ENCODE results near the gene ARHGEF11. TPM values are rescaled to one million over a fixed set of nuclear protein-coding genes. Genes with fewer than 3 reads are reported as not detected.

ARHGEF11 gene
- total and polyA plus RNA-seq, 9 of the 15 experiments (the other 6 are each of a cell fraction or from before 2014, with no cell fraction given) = 0.14 to 15.5 (median 9.0) TPM

DNA sequence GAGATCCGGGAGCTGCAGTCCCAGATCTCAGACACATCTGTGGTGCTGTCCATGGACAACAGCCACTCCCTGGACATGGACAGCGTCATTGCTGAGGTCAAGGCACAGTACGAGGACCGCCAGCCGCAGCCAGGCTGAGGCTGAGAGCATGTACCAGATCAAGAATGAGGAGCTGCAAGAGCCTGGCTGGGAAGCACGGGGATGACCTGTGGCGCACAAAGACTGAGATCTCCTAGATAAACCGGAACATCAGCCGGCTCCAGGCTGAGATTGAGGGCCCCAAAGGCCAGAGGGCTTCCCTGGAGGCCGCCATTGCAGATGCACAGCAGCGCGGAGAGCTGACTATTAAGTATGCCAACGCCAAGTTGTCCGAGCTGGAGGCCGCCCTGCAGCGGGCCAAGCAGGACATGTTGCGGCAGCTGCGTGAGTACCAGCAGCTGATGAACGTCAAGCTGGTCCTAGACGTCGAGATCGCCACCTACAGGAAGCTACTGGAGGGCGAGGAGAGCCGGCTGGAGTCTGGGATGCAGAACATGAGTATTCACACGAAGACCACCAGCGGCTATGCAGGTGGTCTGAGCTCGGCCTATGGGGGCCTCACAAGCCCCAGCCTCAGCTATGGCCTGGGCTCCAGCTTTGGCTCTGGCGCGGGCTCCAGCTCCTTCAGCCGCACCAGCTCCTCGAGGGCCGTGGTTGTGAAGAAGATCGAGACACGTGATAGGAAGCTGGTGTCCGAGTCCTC is 28.6 kb upstream of the ARHGEF11 start (continued):
- TF ChIP-seq, protein P1, sequence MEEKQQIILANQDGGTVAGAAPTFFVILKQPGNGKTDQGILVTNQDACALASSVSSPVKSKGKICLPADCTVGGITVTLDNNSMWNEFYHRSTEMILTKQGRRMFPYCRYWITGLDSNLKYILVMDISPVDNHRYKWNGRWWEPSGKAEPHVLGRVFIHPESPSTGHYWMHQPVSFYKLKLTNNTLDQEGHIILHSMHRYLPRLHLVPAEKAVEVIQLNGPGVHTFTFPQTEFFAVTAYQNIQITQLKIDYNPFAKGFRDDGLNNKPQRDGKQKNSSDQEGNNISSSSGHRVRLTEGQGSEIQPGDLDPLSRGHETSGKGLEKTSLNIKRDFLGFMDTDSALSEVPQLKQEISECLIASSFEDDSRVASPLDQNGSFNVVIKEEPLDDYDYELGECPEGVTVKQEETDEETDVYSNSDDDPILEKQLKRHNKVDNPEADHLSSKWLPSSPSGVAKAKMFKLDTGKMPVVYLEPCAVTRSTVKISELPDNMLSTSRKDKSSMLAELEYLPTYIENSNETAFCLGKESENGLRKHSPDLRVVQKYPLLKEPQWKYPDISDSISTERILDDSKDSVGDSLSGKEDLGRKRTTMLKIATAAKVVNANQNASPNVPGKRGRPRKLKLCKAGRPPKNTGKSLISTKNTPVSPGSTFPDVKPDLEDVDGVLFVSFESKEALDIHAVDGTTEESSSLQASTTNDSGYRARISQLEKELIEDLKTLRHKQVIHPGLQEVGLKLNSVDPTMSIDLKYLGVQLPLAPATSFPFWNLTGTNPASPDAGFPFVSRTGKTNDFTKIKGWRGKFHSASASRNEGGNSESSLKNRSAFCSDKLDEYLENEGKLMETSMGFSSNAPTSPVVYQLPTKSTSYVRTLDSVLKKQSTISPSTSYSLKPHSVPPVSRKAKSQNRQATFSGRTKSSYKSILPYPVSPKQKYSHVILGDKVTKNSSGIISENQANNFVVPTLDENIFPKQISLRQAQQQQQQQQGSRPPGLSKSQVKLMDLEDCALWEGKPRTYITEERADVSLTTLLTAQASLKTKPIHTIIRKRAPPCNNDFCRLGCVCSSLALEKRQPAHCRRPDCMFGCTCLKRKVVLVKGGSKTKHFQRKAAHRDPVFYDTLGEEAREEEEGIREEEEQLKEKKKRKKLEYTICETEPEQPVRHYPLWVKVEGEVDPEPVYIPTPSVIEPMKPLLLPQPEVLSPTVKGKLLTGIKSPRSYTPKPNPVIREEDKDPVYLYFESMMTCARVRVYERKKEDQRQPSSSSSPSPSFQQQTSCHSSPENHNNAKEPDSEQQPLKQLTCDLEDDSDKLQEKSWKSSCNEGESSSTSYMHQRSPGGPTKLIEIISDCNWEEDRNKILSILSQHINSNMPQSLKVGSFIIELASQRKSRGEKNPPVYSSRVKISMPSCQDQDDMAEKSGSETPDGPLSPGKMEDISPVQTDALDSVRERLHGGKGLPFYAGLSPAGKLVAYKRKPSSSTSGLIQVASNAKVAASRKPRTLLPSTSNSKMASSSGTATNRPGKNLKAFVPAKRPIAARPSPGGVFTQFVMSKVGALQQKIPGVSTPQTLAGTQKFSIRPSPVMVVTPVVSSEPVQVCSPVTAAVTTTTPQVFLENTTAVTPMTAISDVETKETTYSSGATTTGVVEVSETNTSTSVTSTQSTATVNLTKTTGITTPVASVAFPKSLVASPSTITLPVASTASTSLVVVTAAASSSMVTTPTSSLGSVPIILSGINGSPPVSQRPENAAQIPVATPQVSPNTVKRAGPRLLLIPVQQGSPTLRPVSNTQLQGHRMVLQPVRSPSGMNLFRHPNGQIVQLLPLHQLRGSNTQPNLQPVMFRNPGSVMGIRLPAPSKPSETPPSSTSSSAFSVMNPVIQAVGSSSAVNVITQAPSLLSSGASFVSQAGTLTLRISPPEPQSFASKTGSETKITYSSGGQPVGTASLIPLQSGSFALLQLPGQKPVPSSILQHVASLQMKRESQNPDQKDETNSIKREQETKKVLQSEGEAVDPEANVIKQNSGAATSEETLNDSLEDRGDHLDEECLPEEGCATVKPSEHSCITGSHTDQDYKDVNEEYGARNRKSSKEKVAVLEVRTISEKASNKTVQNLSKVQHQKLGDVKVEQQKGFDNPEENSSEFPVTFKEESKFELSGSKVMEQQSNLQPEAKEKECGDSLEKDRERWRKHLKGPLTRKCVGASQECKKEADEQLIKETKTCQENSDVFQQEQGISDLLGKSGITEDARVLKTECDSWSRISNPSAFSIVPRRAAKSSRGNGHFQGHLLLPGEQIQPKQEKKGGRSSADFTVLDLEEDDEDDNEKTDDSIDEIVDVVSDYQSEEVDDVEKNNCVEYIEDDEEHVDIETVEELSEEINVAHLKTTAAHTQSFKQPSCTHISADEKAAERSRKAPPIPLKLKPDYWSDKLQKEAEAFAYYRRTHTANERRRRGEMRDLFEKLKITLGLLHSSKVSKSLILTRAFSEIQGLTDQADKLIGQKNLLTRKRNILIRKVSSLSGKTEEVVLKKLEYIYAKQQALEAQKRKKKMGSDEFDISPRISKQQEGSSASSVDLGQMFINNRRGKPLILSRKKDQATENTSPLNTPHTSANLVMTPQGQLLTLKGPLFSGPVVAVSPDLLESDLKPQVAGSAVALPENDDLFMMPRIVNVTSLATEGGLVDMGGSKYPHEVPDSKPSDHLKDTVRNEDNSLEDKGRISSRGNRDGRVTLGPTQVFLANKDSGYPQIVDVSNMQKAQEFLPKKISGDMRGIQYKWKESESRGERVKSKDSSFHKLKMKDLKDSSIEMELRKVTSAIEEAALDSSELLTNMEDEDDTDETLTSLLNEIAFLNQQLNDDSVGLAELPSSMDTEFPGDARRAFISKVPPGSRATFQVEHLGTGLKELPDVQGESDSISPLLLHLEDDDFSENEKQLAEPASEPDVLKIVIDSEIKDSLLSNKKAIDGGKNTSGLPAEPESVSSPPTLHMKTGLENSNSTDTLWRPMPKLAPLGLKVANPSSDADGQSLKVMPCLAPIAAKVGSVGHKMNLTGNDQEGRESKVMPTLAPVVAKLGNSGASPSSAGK (IDR thresholded peaks at IDR 0.05) = peak; percentile 84
- TF ChIP-seq, protein P2, sequence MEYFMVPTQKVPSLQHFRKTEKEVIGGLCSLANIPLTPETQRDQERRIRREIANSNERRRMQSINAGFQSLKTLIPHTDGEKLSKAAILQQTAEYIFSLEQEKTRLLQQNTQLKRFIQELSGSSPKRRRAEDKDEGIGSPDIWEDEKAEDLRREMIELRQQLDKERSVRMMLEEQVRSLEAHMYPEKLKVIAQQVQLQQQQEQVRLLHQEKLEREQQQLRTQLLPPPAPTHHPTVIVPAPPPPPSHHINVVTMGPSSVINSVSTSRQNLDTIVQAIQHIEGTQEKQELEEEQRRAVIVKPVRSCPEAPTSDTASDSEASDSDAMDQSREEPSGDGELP (CRISPR knock-in tag; IDR thresholded peaks at IDR 0.05; ENCODE audit: borderline replicate concordance) = peak; percentile 97
- TF ChIP-seq ATF7 (IDR thresholded peaks at IDR 0.05) (peak; percentile 45), RCOR1 (IDR thresholded peaks at IDR 0.05; ENCODE audit: borderline replicate concordance in 1 of 2, low read depth in 2 of 2, low read length in 2 of 2) (peak in 1 of 2 experiments; percentile 69; a peak in 2 of 4 replicates), ZNF507 (tag; conservative IDR thresholded peaks at IDR 0.05) (no peak), ZFPM2 (CRISPR knock-in tag; IDR thresholded peaks at IDR 0.05) (no peak)
- TF ChIP-seq, protein P3, sequence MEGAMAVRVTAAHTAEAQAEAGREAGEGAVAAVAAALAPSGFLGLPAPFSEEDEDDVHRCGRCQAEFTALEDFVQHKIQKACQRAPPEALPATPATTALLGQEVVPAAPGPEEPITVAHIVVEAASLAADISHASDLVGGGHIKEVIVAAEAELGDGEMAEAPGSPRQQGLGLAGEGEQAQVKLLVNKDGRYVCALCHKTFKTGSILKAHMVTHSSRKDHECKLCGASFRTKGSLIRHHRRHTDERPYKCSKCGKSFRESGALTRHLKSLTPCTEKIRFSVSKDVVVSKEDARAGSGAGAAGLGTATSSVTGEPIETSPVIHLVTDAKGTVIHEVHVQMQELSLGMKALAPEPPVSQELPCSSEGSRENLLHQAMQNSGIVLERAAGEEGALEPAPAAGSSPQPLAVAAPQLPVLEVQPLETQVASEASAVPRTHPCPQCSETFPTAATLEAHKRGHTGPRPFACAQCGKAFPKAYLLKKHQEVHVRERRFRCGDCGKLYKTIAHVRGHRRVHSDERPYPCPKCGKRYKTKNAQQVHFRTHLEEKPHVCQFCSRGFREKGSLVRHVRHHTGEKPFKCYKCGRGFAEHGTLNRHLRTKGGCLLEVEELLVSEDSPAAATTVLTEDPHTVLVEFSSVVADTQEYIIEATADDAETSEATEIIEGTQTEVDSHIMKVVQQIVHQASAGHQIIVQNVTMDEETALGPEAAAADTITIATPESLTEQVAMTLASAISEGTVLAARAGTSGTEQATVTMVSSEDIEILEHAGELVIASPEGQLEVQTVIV (CRISPR knock-in tag; IDR thresholded peaks at IDR 0.05; ENCODE audit: borderline replicate concordance) = no peak

All from K562 (cell line).